Uterus (tissue), 2 donors: ENCODE data around the gene GPC2.

ENCODE experiments used
- POLR2A ChIP-seq, 2 donors: fragments of 450-650 bp; IDR thresholded peaks; one replicate each; pipeline ENCODE4 v1.6.1; 2016; ENCODE audit warnings: antibody characterized with exemption in 2 of 2, mild to moderate bottlenecking in 1 of 2, moderate library complexity in 1 of 2
- TF ChIP-seq, protein P1 (sequence below), 4 experiments: fragments of 200-600 bp in 2 of 4; fragments of 450-650 bp in 2 of 4; sonication (generic) in 2 of 4; IDR thresholded peaks; one replicate each; pipeline ENCODE4 v1.5.1; 2016 to 2019; ENCODE audit warnings: antibody characterized with exemption in 4 of 4, mild to moderate bottlenecking in 2 of 4, moderate library complexity in 1 of 4

- TF ChIP-seq, protein P1, sequence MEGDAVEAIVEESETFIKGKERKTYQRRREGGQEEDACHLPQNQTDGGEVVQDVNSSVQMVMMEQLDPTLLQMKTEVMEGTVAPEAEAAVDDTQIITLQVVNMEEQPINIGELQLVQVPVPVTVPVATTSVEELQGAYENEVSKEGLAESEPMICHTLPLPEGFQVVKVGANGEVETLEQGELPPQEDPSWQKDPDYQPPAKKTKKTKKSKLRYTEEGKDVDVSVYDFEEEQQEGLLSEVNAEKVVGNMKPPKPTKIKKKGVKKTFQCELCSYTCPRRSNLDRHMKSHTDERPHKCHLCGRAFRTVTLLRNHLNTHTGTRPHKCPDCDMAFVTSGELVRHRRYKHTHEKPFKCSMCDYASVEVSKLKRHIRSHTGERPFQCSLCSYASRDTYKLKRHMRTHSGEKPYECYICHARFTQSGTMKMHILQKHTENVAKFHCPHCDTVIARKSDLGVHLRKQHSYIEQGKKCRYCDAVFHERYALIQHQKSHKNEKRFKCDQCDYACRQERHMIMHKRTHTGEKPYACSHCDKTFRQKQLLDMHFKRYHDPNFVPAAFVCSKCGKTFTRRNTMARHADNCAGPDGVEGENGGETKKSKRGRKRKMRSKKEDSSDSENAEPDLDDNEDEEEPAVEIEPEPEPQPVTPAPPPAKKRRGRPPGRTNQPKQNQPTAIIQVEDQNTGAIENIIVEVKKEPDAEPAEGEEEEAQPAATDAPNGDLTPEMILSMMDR (IDR thresholded peaks at IDR 0.05) = no peak
- TF ChIP-seq POLR2A (IDR thresholded peaks at IDR 0.05) = no peak
Measured at GRCh38 chr7:100195222-100195621, 18.0 kb upstream of the GPC2 start.
